Neural cell (in vitro differentiated cells): ENCODE measurements around the gene AFG1L.

ENCODE experiments used
- CTCF ChIP-seq: fragments of 450-650 bp; IDR thresholded peaks from 2 replicates; pipeline ENCODE4 v1.5.1; 2014; ENCODE audit warnings: antibody characterized with exemption, mild to moderate bottlenecking, moderate library complexity; ENCODE audit not compliant: poor library complexity, severe bottlenecking
- EP300 ChIP-seq: fragments of 450-650 bp; conservative IDR thresholded peaks from 2 replicates; pipeline ENCODE4 v1.6.1; 2014; ENCODE audit warnings: antibody characterized with exemption, mild to moderate bottlenecking, moderate library complexity; ENCODE audit not compliant: poor library complexity, severe bottlenecking
- POLR2AphosphoS5 ChIP-seq: IDR thresholded peaks from 2 replicates; pipeline ENCODE4 v1.6.1; 2012
- RAD21 ChIP-seq: fragments of 450-650 bp; conservative IDR thresholded peaks from 2 replicates; pipeline ENCODE4 v1.6.1; 2014; ENCODE audit warnings: antibody characterized with exemption, mild to moderate bottlenecking, moderate library complexity
- SMC3 ChIP-seq: fragments of 450-650 bp; conservative IDR thresholded peaks from 2 replicates; pipeline ENCODE4 v1.6.1; 2014; ENCODE audit warnings: antibody characterized with exemption, mild to moderate bottlenecking, moderate library complexity; ENCODE audit not compliant: poor library complexity
- TAF1 ChIP-seq: IDR thresholded peaks from 2 replicates; pipeline ENCODE4 v1.6.1; 2012; ENCODE audit warnings: low read depth
- TF ChIP-seq, protein P1 (sequence below): IDR thresholded peaks from 2 replicates; pipeline ENCODE4 v1.6.1; 2012; ENCODE audit warnings: borderline replicate concordance

- TF ChIP-seq CTCF, result no peak
- no peak for TF ChIP-seq EP300
- no peak for TF ChIP-seq TAF1
- TF ChIP-seq RAD21, result no peak
- no peak for TF ChIP-seq SMC3
- TF ChIP-seq, protein P1, sequence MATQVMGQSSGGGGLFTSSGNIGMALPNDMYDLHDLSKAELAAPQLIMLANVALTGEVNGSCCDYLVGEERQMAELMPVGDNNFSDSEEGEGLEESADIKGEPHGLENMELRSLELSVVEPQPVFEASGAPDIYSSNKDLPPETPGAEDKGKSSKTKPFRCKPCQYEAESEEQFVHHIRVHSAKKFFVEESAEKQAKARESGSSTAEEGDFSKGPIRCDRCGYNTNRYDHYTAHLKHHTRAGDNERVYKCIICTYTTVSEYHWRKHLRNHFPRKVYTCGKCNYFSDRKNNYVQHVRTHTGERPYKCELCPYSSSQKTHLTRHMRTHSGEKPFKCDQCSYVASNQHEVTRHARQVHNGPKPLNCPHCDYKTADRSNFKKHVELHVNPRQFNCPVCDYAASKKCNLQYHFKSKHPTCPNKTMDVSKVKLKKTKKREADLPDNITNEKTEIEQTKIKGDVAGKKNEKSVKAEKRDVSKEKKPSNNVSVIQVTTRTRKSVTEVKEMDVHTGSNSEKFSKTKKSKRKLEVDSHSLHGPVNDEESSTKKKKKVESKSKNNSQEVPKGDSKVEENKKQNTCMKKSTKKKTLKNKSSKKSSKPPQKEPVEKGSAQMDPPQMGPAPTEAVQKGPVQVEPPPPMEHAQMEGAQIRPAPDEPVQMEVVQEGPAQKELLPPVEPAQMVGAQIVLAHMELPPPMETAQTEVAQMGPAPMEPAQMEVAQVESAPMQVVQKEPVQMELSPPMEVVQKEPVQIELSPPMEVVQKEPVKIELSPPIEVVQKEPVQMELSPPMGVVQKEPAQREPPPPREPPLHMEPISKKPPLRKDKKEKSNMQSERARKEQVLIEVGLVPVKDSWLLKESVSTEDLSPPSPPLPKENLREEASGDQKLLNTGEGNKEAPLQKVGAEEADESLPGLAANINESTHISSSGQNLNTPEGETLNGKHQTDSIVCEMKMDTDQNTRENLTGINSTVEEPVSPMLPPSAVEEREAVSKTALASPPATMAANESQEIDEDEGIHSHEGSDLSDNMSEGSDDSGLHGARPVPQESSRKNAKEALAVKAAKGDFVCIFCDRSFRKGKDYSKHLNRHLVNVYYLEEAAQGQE, result no peak
- TF ChIP-seq POLR2AphosphoS5, result no peak
Measured at GRCh38 chr6:108465098-108465495, 170.2 kb downstream of the AFG1L start.
